Ureter (tissue), 1 donor: ENCODE measurements around the gene ZCRB1. TPM values are rescaled to one million over a fixed set of nuclear protein-coding genes. Genes with fewer than 3 reads are reported as not detected.

Experiments
- DNase-seq: peaks from one replicate; pipeline ENCODE4 v3.0.0-alpha.2; 2020; ENCODE audit warnings: low spot score
- total RNA-seq: library from RNA; stranded (reverse); gene quantifications from one replicate; pipeline ENCODE4 v1.2.4, GENCODE V29; 2023
- donor health status: DM: yes; HTN: yes; CAD: no.

Gene ZCRB1
- total RNA-seq, 1 donor from 2014 or later: 59.6 TPM

DNA sequence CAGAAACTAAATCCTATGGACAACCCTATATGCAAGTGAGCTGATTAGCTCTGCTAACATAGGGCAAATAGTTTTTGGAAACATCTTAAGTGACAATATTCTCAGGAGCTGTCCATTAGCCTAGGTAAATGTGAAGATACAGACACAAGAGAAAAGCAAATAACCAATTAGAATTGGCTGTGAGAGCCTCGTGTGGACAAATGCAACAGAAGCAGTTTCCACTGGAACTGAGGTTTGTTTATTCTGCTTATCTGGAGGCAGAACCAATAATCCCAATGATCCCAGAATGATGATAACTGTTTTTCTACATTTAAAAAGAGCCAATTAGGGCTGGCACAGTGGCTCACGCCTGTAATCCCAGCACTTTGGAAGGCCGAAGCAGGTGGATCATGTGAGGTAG lies 44.6 kb downstream of the ZCRB1 start:
- DNase-seq: no peak

DNA sequence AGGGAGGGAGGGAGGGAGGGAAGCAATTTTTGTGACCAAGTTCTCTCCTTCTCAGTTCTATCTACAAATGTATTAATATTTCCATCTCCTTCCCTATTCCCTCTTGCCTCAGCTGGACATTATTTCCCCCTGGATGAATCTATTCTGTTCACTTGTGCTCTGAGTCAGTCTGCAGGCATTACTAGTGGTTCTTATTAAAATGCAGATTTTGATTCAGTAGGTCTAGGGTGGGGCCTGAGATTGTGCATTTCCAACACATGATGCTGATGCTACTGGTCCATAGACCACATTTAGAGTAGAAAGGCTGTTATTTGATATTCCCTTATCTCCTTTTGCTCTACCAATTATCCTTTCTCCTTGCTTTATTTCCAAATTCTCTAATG lies 47.8 kb downstream of the ZCRB1 start:
- DNase-seq: no peak

DNA sequence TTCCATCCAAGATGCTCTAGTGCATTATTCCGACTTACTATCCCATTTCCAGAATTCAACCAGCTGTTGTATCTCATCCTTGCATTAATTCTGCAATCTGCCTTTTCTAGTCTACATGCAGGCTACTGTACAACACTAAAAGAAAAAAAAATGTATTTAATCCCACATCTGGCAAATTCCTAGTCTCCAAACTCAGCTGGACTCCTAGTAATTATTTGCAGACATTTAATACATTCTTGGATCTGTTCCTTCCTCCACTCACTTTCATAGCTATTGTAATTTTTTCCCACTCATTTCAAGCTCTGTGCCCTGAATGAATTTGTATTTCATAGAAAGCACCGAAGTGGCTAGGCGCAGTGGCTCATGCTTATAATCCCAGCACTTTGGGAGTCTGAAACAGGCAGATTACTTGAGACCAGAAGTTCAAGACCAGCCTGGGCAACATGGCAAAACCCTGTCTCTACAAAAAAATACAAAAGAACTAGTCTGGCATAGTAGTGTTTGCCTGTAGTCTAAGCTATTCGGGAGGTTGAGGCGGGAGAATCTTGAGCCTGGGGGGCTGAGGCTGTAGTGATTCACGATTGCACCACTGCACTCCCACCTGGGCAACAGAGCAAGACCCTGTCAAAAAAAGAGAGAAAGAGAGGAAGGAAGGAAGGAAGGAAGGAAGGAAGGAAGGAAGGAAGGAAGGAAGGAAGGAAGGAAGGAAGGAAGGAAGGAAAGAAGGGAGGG lies 48.3 kb downstream of the ZCRB1 start:
- no peak for DNase-seq

DNA sequence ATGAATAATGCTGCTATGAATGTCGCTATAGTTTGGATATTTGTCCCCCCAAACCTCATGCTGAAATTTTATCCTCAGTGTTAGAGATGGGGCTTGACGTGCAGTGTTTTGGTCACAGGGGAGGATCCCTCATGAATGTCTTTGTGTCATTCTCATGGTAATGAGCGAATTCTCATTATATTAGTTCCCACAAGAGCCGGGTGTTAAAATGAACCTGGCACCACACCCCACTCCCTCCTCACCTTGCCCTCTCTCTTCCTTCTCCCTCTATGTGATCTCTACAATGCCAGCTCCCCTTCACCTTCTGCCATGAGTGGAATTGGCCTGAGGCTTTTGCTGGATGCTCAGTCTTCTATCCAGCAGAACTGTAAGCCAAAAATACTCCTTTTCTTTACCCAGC lies 50.4 kb downstream of the ZCRB1 start:
- DNase-seq: no peak

DNA sequence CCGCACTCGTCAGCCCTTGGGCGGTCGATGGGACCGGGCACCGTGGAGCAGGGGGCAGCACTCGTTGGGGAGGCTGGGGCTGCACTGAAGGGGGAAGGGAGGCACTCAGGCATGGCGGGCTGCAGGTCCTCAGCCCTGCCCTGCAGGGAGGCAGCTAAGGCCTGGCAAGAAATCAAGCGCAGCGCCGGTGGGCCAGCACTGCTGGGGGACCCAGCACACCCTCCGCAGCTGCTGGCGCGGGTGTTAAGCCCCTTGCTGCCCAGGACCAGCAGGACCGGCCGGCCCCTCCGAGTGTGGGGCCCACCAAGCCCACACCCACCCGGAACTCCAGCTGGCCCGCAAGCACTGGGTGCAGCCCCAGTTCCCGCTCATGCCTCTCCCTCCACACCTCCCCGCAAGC lies 52.2 kb downstream of the ZCRB1 start:
- no peak for DNase-seq

DNA sequence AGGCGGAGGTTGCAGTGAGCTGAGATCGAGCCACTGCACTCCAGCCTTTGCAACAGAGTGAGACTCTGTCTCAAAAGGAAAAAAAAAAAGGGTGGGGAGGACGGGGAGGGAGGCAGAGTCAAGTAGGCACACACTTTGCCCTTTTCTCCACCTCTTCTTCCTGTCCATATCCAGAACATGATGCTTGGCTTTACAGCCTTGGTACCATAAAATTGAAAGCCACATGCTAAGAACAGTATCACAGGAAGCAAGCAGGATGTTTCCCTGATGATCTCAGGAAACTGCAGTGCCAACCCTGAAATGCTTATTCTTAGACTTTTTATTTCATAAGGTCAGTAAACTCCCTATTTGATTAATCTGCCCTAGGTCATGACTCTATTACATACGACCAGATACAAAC lies 55.3 kb downstream of the ZCRB1 start:
- no peak for DNase-seq

DNA sequence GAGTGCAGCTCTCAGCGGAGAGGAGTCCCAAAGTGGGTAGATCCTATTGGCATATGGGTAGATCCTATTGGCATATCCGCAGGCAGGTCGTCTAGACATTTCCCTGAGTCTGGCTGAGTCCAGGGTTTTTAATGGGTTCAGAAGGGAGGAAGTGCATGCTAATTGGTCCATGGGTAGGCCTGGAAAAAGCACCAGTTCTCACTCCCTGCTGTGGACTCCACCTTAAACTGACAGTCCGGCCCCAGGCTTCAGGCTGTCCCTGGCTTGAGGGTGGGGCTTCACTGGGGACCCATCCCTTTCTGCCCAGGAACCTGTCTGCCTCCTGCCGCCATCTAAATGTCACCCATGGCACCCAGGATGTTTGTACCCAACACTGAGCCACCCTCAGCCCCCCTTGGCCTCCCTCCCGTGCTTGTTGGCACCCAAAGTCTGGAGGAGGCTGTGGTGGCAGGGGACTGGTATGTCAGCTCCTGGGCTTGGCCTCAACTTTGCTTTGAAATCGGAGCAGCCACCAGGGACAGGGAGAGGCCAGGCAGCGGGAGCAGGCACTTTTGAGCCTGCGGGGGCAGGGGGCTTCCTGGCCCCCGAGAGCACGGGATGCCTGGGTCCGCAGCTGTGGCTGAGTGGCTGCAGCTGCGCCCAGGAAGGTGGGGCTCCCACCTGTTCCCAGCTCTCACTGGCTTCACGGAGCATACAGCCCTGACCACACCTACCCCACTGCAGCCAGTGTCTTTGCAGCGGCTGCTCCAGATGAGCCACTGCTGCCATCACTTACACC lies 58.3 kb downstream of the ZCRB1 start:
- DNase-seq: no peak

DNA sequence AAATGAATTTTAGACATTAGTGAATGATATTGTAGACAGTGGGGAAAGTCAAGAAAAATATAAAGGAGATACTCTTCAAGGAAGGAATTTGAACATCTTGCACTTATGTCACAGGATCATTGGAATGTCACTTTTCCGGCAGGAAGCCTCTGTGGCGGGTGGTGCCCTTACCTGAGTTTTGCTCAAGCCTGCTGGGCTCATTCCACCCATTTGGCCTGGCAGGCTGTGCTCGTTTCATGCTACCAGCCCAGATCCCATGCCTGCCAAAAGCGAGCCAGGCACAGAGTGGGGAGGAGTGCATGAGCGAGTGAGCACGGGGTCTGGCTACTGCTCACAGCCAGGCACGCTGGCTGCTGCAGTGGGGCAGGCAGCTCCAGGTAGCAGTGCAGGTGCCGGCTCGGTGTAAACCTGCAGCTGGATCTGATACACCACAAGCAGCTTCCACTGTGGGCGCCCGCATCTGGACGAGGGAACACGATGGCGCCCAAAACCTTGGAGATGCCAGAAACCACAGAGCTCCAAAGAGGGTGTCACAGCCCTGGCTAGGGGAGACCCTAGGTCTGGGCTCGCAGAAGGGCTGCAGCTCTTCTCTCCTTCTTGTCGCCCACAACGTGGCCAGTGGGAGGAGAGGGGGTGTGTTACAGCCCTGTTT lies 59.2 kb downstream of the ZCRB1 start:
- DNase-seq: no peak

DNA sequence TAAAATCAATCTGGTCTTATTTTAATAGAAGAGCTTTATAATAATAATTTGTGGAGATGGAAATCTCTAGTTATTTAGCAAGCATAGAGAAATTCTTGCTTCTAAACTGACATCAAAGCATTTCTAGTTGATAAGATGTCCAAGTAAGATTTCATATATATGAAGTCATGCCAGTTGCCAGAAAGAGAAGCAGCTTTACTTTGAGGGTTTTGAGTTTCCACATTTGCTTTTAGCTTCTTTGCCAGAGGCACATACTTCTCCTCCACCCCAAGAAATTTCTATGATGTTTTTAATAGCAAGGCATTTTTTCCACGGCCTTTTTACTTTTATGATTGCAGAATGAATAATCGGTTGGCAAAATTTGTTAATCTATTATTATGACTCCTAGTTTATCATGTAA lies 63.6 kb downstream of the ZCRB1 start:
- no peak for DNase-seq

Other genes with a start within 250 kb of the ZCRB1 start
- 10.0 TPM for gene GXYLT1, start 181.2 kb downstream of the ZCRB1 start, total RNA-seq
- gene YAF2, start 87.8 kb downstream of the ZCRB1 start, total RNA-seq: 43.3 TPM
- gene PPHLN1, start 73 bp upstream of the ZCRB1 start, total RNA-seq: 70.6 TPM